HL-60 (cell line): ENCODE measurements around the gene KLHL12.

Experiments used
- DNase-seq, 2 experiments: peaks; one replicate each; pipeline ENCODE4 v3.0.0-alpha.2; 2010 to 2020; ENCODE audit warnings: low read depth in 1 of 2, low spot score in 1 of 2
- H3K27ac ChIP-seq: fragments of 250-450 bp; sonication (Bioruptor Pico); replicated peaks from 2 replicates; pipeline ENCODE4 v1.5.1; 2020; ENCODE audit warnings: mild to moderate bottlenecking, moderate library complexity
- H3K27me3 ChIP-seq: fragments of 250-450 bp; sonication (Bioruptor Pico); 2 replicates; pipeline ENCODE4 v1.5.1; 2021; ENCODE audit warnings: mild to moderate bottlenecking, moderate library complexity; ENCODE audit not compliant: insufficient read depth, poor library complexity, severe bottlenecking
- H3K4me3 ChIP-seq: replicated peaks from 2 replicates; pipeline ENCODE4 v1.5.1; 2011; ENCODE audit warnings: mild to moderate bottlenecking, control low read depth, low read length; ENCODE audit not compliant: insufficient read depth
- GABPA ChIP-seq: IDR thresholded peaks from 2 replicates; pipeline ENCODE4 v1.6.1; 2012; ENCODE audit warnings: low read depth
- POLR2AphosphoS5 ChIP-seq: IDR thresholded peaks from 2 replicates; pipeline ENCODE4 v1.6.1; 2012; ENCODE audit warnings: low read depth
- SPI1 ChIP-seq: IDR thresholded peaks from 2 replicates; pipeline ENCODE4 v1.6.1; 2012; ENCODE audit warnings: low read depth, mild to moderate bottlenecking, borderline replicate concordance
- TF ChIP-seq, protein P1 (sequence below): IDR thresholded peaks from one replicate; pipeline ENCODE4 v1.5.1; 2011; ENCODE audit warnings: low read length, control low read depth, inconsistent platforms; ENCODE audit not compliant: insufficient read depth
- TF ChIP-seq, protein P2 (sequence below): IDR thresholded peaks from 2 replicates; pipeline ENCODE4 v1.6.1; 2012; ENCODE audit warnings: low read depth; ENCODE audit not compliant: insufficient replicate concordance

Gene KLHL12

DNA sequence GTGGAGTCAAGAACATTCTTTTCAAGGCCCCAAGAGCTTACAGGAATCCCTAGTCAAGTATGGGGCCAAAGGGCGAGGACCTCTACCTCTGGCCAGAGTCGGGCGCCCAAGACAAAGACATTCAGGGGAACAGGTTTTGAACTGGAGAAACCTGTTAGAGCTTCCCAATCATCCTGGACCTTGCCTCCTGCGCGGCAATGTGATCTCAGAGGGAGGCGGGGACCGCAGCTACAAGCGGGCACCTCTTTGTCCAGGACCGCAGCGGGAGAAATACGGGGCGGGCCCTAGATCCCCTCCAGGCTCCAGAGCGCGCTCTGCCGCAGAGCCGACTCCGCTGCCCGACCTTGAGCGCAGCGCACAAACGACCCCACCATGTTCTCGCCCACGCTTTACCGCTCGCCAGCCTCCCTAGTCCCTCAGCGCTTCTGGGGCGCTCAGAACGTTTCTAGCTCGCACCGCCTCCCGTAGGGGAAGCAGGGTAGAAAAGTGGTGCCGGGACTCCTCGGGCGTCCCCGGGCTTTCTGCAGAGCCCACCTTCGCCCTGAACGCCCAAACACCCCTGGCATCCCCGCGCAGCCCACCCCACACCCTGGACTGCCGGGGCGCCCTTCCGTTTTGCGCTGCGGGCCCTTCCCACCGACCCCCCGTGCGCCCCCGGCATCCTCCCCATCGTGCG, 66.2 kb downstream of the KLHL12 start:
- DNase-seq = no peak
- peak overlapping the region; percentile 67 for H3K4me3 ChIP-seq
- TF ChIP-seq SPI1 = no peak
- no peak for TF ChIP-seq GABPA
- H3K27me3 ChIP-seq = no peaks in the 10 kb centered on the region
- no peak overlapping the region for H3K27ac ChIP-seq

DNA sequence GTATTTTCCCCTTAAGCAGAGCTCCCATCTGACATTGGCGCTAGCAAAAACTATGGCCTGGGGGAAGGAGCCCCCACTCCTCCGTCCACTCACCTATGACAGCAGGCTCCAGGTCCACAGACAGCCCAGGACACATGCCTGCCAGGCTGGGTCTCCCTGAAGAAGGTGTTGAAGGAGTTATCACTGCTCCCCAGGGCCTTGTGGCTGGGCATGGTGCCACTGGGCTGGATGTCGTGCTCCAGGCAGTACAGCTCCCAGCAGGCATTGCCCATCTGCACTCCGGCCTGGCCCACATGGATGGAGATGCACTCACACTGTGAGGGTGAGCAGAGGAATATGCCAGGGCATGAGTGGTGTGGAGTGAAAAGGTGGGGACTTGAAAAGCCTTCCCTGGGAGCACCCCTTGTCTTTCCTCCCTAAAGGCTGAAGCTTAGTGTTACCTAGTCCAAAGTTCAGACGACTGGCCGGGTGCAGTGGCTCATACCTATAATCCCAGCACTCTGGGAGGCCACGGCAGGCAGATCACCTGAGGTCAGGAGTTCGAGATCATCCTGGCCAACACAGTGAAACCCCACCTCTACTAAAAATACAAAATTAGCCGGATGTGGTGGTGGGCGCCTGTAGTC, 68.1 kb downstream of the KLHL12 start:
- H3K4me3 ChIP-seq = no peak overlapping the region
- H3K27ac ChIP-seq = peak overlapping the region; percentile 71
- no peak for DNase-seq
- H3K27me3 ChIP-seq = no peaks in the 10 kb centered on the region
- TF ChIP-seq POLR2AphosphoS5 (no peak), SPI1 (no peak), GABPA (no peak)
- TF ChIP-seq, protein P1, sequence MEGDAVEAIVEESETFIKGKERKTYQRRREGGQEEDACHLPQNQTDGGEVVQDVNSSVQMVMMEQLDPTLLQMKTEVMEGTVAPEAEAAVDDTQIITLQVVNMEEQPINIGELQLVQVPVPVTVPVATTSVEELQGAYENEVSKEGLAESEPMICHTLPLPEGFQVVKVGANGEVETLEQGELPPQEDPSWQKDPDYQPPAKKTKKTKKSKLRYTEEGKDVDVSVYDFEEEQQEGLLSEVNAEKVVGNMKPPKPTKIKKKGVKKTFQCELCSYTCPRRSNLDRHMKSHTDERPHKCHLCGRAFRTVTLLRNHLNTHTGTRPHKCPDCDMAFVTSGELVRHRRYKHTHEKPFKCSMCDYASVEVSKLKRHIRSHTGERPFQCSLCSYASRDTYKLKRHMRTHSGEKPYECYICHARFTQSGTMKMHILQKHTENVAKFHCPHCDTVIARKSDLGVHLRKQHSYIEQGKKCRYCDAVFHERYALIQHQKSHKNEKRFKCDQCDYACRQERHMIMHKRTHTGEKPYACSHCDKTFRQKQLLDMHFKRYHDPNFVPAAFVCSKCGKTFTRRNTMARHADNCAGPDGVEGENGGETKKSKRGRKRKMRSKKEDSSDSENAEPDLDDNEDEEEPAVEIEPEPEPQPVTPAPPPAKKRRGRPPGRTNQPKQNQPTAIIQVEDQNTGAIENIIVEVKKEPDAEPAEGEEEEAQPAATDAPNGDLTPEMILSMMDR = no peak
- TF ChIP-seq, protein P2, sequence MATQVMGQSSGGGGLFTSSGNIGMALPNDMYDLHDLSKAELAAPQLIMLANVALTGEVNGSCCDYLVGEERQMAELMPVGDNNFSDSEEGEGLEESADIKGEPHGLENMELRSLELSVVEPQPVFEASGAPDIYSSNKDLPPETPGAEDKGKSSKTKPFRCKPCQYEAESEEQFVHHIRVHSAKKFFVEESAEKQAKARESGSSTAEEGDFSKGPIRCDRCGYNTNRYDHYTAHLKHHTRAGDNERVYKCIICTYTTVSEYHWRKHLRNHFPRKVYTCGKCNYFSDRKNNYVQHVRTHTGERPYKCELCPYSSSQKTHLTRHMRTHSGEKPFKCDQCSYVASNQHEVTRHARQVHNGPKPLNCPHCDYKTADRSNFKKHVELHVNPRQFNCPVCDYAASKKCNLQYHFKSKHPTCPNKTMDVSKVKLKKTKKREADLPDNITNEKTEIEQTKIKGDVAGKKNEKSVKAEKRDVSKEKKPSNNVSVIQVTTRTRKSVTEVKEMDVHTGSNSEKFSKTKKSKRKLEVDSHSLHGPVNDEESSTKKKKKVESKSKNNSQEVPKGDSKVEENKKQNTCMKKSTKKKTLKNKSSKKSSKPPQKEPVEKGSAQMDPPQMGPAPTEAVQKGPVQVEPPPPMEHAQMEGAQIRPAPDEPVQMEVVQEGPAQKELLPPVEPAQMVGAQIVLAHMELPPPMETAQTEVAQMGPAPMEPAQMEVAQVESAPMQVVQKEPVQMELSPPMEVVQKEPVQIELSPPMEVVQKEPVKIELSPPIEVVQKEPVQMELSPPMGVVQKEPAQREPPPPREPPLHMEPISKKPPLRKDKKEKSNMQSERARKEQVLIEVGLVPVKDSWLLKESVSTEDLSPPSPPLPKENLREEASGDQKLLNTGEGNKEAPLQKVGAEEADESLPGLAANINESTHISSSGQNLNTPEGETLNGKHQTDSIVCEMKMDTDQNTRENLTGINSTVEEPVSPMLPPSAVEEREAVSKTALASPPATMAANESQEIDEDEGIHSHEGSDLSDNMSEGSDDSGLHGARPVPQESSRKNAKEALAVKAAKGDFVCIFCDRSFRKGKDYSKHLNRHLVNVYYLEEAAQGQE = no peak

DNA sequence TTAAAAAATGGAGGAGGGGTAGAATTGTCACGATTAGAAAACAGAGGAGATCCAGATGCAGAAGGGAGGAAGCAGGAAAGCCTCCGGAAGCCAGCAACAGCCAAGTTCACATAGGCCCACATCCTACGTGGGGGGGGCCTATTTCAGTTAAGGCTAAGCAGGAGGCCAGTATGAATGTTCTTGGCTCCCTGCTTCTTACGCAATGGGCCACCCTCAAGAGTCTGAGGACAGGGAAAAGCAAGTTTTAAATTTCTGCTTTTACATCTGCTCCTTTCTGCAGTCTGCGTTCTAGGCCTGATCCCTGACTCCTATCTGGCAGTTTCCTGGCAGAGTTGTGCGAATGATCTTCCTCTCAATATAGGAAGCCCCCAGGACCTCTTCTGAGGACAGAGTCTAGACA, 68.7 kb downstream of the KLHL12 start:
- Histone ChIP-seq H3K27ac (peak overlapping the region; percentile 71), H3K4me3 (no peak overlapping the region), H3K27me3 (no peaks in the 10 kb centered on the region)
- TF ChIP-seq POLR2AphosphoS5 (no peak), GABPA (no peak), SPI1 (no peak)
- TF ChIP-seq, protein P1 = no peak
- TF ChIP-seq, protein P2 = no peak
- peak; percentile 76 to 85 for DNase-seq

DNA sequence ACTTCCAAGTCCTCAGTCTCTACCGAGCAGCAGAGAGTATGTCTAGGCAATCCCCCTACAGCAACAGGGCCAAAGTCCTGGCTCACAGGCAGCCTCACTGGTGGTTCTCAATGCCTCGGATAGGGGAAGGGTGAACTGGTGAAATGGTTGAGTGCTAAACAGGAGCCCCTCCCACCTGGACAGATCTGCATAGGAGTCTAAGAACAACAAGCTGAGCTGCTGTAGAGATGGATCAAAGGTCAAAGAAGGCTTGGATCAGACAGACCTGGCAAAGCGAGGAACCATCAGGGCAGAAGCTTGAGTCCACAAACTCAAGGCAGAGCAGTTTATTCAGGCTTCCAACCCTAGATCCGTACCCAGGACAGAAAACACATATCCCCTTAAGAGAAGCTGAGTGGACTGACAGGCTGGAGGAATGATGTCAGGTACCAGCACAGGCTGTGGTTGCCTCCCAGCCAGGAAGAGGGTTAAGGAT, 69.9 kb downstream of the KLHL12 start:
- no peak overlapping the region; the same call in 1 of the 2 replicates for H3K27ac ChIP-seq
- no peak for TF ChIP-seq POLR2AphosphoS5
- TF ChIP-seq, protein P2 = no peak
- TF ChIP-seq, protein P1 = no peak
- TF ChIP-seq GABPA = no peak
- no peak for TF ChIP-seq SPI1
- no peak for DNase-seq
- H3K4me3 ChIP-seq = no peak overlapping the region
- H3K27me3 ChIP-seq = no peaks in the 10 kb centered on the region
